HG02840 (cell line): ENCODE results near the gene IQGAP2.

Experiments used
- ATAC-seq: cut with Tn5 transposase; IDR thresholded peaks from one replicate; pipeline ENCODE4 v1.9.1; 2021; ENCODE audit warnings: mild to moderate bottlenecking, moderate library complexity, moderate number of reproducible peaks; ENCODE audit not compliant: unreplicated experiment, low FRiP score

Gene IQGAP2

DNA sequence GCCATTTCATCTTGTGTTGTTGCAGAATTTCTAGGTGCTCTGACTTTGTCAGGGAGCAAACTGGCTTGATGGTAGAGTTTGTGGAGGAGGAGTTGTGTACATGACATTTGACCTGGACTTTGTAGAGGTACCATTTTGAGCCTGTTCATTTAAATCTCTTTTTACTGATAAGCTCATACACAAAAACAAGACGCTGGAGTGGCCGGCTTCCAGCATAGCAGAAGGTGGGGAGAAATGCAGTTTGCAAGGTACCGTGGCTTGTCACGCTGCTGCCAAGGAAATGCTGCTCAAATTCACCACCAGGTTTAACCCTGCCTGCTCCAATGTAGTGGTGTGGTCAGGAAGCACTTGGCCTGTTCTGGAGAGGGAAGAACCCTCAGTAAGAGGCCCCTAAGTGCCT lies 18.9 kb upstream of the IQGAP2 start:
- no peak for ATAC-seq

DNA sequence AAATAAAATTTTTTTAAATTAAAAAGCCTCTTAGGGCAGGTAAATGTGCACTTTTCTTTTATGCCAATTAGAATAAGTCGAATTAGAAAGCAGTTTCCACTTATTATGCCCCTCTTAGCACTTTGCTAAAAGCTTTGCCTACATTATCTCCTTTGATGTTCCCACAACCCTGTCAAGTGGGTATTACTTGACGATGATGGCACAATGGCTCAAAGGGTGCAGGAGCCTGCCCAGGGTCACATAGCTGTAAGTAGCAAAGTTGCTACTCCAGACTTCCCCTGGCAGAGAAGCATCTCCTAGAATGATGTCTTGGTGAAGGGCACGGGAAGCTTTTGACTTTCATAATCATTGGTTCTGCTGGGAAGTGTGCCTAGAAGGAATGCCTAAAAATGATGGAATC lies 18.4 kb upstream of the IQGAP2 start:
- no peak for ATAC-seq

DNA sequence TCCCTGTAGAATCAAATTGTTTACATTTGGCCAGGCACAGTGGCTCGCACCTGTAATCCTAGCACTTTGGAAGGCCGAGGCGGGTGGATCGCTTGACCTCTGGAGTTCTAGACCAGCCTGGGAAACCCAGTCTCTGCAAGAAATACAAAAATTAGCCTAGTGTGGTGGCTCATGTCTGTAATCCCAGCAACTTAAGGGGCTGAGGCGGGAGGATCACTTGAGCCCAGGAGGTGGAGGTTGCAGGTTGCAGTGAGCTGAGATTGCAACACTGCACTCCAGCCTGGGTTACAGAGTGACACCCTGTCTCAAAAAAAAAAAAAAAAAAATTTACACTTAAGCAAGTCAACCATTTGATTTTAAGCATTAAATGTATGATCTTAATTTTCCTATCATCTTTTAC lies 17.5 kb upstream of the IQGAP2 start:
- ATAC-seq, result no peak

DNA sequence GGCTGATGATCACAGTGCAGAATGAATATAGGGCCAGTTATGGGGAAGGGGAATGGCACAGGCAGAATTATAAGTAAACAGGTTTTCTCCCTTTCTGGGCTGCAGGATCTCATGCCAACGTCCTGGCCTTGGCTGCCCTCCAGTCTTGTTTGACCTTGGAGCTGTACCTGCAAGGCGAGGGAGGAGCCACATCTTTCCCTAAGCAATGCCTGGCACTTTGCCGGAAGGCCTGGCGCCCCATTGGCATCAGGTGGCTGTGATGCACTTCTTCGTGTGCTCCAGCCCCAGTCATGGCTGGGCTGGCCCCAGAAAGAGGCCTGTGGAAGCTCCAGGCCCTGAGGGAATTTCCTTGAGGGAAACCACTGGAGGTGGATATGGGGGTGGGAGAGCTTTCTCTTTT lies 16.7 kb upstream of the IQGAP2 start:
- no peak for ATAC-seq

DNA sequence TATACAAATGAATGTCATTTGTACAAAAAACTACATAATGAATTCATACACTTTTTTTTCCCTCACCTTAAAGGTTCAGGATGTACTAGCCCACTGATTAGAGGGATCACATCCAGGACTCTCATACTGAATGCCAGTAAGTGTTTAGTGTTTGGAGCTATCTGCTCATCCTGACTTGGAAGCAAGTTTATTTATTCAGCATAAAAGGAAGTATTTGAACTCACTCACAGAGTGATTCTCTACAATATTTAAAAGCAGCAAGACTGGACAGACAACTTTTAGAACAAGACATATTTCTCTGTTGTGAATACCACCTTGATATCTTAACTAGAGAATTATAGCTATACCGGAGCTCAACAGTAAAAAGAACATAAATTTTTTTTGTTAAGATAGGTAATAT lies 14.8 kb upstream of the IQGAP2 start:
- no peak for ATAC-seq

DNA sequence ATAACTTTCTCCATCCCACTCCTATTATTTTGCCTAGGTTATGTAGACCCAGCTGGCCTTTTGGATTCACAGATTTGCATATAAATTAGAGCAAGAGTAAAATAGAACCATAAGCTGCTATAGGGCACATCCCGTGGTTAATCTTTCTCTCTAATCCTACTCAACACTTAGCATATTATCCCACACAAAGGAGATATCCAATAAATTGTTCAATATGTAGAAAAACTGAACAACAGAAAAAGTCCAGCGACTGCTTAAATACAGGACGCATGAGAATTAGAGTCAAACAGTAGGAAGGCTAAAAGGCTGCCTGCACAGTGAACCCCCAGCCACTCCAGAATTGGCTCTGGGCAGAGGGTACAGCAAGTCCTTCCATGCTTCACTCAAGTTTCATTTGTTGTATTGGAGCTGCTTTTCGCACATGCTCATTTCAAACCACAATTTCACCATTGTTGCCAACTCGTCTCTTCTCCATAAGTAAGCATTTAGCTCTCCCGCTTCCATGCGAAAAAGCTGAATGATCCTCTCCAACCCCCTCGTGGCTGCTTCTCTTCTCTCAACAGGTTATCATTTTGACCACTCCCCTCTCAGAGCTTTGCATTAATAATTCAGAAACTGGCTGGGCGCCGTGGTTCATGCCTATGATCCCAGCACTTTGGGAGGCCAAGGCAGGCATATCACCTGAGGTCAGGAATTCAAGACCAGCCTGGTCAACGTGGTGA lies 14.1 kb upstream of the IQGAP2 start:
- no peak for ATAC-seq

DNA sequence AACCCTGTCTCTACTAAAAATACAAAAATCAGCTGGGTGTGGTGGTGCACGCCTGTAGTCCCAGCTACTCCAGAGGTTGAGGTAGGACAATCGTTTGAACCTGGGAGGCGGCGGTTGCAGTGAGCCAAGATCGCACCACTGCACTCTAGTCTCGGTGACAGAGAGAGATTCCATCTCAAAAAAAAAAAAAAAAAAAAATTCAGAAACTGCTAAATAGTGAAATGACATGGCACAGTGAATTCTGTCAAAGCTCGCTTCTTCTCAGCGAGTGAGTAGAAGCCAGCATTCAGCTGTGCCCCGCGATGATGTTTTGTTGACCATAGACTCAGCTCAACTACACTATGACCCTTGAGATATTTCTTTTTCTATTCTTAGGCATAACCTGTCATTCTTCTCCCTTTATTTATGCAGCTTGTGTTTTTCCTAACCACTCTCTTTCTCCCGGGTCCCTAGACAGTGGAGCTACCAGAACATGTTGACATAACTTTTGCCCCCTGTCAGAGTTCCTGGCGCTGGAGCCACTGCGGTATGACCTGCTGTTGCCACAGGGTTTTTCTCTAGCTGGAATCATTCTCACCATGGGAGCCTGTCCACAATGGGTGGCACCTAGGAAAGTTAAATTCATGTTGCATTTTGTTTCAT lies 13.5 kb upstream of the IQGAP2 start:
- no peak for ATAC-seq

DNA sequence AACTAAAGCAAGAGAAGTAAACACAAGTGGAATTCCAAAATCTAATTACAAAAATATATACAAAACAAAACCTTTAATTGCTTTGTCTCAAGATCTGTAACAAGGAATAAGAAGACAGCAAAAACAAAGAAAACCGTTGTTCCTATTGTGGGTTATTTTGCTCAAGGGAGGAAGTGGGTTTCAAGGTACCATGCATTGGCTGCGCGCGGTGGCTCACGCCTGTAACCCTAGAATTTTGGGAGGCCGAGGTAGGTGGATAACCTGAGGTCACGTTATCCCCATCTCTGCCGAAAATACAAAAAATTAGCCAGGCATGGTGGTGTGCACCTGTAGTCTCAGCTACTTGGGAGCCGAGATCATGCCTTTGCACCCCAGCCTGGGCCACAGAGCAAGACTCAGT lies 12.1 kb upstream of the IQGAP2 start:
- ATAC-seq, result no peak

DNA sequence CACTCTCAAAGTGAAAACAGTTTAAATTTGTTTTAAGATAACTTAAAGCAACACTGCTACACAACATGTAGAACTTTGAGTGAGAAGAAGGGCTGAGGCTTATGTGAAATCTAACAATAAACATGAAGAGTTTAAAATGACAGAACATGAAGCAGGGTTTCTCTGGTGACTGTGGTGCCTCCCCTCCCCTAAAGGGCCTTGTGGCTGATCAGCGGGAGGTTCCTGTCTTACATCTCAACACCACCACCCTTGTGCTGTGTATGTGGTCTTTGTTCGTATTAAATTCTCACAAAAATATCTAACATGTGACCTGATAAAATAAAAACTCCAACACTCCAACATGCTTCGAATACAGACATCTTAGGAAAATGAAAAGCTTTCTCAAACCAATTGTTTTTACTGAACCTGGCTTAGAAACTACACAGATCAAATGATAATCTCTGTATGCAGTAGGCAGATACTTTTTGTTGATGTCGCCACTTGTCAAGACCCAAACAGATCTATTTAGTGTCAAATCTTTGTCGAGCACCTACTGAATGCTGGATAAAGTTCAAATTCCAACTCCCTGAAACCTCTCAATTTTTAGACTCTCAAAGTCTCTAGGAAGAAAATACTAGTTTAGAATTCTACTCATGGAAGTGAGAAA lies 9.9 kb upstream of the IQGAP2 start:
- no peak for ATAC-seq

DNA sequence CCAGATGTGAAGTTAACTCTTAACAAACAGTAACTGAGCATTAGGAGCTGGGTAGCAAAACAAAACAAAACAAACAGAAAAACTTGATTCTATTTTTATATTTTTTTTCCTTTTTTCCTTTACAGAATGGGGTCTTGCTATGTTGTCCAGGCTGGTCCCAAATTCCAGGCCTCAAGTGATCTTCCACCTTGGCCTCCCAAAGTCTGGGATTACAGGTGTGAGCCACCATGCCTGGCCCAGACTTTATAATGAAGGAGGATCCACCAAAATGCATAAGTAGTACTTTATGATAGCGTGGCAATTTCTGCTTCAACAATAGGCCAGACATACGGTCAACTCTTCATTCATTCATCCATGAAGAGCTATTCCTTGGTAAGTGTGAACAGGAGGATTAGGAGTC lies 5.9 kb upstream of the IQGAP2 start:
- no peak for ATAC-seq

DNA sequence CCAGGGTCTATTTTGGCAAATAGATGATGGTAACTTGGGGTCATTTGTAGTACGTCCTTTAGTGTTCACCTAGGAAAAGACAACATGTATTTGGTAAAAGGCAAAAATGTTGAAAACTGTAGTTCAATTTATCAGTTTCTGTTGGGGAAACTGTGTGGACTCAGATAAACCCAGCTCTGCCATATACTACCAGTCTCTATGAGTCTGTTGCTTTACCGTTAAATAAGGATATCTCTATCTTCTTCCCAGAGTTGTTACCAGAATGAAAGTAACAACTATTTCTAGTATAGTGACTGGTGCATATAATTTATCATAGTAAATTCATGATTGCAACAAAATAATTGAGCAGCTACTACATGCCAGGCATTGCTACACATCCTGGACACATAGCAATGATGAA lies 3.8 kb upstream of the IQGAP2 start:
- ATAC-seq, result no peak

DNA sequence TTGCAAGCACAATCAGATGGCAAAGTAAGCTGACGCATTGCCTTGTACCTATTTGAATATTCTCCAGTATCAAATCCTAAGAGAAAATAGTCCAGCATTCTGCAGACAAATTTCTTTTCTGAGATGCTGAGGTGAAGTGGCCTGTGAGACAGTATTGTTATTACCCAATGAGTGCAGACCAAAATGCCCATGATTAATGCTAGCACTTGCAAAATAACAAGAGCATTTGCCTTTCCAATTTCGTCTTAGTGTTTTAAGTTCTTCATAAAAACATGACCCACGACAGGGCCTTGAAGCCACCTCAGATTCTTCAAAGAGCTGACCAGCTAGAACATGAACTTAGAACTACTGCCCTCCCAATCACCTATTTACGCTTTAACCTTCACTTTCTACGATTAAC lies 2.6 kb upstream of the IQGAP2 start:
- ATAC-seq, result no peak

DNA sequence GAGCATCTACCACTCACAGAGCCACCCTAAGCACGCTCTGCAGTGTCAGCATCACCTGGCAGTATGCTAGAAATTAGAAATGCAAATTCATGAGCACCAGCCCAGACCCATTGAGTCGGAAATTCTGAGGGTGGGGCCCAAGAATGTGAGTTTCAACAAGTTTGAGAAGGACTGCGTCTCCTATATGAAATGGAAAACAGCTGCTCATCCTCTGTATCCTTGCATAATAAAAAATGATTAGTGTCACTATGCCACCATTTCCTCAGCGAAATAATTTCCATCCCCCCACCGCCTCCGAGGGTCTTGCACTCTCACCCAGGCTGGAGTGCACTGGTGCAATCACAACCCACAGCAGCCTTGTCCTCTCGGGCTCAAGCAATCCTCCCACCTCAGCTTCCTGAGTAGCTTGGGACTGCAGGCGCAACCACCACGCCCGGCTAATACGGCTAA lies 1.3 kb upstream of the IQGAP2 start:
- no peak for ATAC-seq

DNA sequence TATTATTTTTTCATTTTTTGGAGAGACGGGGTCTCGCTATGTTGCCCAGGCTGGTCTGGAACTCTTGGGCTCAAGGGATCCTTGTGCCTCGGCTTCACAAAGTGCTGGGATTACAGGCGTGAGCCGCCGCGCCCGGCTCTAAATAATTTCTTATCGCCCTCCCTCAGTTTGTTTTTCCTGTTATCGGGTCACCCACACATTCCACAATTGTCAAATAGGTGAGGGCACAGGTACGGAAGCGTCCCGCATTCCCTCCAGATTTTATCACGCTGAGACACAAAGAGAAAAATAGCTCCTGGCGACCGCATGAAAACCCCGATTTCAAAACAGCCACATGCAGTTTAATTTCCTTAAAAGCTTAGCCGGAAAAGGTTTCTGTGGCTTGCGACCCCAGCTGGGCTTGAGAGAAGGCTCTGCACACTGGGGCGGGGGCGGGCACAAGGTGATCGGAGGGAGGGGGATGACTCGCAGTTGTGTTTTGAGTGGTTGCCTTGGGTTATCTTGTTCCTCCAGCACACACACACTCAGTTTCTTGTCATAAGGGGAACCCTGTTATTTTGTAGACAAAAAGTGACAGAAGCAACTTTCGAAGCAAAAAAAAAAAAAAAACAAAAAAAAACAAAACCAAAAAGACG lies 717 bp upstream of the IQGAP2 start:
- peak; percentile 44 for ATAC-seq

DNA sequence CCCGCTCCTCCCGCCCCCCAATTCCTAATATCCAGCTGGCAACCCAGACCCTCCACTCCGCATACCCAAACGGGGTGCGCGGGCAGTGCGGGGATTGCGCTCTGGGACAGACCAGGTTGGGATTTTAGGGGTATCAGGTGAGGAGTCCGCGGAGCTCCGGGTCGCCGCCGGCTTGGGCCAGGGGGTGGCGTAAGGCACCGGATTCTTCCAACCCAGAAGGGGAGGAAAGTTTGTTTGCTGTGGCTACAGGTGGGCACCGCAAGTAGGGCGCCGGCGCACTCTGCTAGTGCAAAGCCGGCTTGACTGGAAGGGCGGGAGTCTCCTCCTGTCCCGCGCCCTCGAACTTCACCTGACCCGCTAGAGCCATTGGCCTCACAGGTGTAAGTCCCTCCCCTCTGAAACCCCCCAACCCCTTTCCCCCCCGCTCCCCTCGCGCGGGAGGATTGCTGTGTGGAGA lies 709 bp downstream of the IQGAP2 start:
- no peak for ATAC-seq

DNA sequence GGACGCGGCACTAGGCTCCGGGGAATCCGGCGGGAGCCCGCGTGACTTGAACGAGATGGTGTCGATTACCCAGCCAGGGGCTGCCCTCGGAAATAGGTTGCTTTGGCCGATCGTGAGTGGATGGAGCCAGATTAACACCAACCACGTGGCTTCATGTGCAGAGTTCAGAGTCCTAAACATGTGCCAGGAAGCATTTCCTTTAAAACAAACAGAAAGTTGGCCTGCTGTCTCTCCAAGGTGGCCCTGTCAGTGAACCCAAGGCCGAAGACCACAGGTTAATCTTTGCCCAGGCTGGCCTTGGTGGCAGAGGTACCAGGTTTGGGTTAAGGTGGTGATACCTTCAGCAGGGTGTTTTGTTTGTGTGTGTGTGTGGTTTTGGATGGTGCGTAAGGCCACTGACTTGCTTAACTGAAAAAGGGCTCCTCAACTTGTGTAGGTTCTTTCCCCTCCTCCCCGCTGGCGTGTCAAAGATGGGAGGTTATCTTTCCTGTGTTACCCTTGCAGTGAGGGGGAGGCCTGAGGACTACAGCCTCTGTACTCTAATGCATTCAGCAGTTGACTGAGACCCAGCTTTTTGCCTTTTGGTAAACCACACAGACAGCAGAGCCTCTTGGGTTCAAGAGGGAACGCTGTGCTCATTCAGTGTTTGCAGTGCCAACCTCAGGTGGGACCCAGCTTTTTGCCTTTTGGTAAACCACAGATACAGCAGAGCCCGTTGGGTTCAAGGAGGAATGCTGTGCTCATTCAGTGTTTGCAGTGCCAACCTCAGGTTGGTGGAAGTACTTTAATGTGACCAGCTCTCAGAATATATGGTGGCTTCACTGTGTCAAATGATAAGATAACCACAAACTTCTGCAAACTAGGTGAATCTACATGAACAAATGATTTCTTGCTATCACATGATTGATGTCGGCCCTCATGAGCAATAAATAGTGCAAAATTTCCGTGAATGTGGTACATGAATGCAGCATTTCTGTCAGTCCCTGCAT lies 1.4 kb downstream of the IQGAP2 start:
- no peak for ATAC-seq

DNA sequence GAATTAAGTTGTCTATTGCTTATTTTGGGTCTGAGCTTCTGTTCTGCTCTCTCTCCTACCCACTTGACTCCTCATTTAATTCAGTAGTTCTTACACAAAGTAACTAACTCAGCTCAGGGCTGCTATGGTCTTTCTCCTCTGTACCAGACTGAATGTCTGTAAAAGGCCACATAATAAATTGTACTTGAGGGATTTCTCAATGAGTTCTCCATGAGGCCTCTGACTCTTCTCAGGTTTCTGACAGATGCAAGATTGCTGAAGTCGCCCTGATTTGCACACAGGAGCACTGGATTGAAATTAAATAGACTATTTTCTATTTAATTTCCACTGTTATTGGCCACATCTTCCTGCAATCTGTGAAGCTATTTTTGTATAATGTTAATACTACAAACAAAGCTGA lies 2.9 kb downstream of the IQGAP2 start:
- no peak for ATAC-seq

DNA sequence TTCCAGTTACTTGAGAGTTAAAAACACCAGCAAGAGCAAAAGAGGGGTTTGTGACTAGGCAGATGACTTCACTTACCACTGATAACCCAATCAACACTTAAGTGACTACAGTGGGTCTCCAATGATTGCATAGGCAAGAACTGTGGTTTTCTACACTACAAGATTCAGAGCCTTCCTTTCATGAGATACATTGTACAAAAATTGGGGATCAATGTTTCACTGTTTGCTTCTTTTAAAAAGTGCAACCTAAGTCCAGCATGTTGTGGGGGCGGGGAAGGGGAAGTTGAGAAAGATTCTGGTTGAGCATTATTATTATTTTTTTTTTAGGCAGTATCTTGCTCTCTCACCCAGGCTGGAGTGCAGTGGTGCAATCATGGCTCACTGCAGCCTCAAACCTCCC lies 3.6 kb downstream of the IQGAP2 start:
- ATAC-seq, result no peak

DNA sequence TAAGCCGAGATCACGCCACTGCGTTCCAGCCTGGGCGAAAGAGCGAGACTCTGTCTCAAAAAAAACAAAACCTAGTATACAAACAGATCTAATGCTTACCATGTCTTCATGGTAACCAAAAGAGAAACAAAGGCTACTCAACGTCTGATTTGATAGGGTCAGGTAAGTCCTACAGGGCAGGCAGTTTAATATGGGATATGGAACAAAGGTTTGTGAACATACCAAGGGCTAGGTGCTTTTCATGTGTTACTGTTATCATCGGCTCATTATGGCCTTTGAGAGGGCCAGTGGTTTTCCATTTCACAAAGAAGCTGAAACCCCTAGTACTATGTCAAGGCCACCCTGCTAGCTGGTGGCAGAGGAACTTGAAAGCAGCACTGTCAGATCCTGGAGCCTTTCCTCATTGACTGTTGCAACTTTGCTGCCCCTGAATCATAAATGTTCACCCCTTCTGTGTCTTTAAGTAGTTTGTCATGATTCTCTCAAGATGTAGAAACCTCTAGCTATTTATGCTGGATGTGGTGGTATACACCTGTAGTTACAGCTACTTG lies 5.1 kb downstream of the IQGAP2 start:
- no peak for ATAC-seq

DNA sequence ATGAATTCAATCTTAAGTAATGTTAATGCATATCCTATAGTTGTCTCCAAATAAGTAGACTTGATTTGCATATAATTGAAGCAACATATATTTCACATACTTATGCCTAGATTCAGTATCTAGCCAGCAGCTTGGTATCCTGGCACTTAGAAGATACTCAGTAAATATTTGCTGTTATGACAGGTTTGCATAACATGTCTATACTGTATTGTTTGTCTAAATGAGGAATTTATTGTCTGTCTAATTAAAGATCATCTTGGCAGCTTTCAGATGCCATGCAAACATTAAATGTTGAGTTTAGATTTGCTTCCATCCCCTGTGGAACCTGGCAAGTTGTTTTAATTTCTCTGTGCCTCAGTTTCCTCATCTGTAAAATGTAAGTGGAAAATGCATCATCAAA lies 9.4 kb downstream of the IQGAP2 start:
- no peak for ATAC-seq
